DMS 273 treated with DMSO at 0.1 percent for 48 hours (cell line): Measurements from ENCODE around the gene NUCB1.
A peak's percentile ranks its signal among the peaks of the same experiment; 100 is the strongest.

Experiments
- DNase-seq: peaks from one replicate; lab custom pipeline; 2025; lab: John Stamatoyannopoulos, UW

The NUCB1 gene

DNA sequence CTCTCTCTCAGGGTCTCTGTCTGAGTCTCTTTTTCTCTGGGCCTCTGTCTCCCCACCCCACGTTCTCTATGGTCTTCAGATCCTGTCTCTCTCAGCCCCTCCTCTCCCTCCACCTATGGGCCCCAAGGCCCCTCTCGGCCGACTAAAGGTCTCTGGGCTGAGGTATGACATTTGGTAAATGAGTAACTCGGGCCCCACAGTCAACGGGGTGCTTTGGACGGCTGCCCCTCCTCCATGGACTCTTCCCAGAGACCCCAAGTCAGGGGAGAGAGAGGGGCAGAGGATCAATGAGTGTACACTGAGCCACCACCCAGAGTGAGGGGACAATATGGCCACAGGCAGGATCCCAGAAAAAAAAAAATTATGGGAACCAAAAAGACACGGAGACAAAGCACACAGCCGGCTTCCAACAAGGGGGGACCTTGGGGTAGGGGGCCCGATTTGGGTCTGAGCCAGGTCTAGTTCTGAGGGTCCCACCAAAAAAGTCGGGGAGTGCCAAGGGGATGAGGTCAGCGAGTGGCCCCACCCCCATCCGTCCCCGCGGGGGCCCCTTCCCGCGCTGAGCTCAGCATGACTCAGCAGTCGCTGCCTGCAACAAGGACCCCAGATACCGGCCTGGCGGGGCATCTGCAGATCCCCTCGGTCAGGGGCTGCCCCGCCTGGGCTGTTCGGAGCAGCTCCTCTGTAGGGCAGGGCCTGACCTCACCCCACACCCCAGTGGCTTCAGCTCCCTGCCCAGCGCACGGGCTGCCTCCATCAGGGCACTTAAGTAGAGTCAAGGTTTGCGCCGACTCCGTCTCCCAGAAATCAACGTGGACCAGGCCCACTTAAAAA lies 63.5 kb downstream of the NUCB1 start:
- no peak for DNase-seq

DNA sequence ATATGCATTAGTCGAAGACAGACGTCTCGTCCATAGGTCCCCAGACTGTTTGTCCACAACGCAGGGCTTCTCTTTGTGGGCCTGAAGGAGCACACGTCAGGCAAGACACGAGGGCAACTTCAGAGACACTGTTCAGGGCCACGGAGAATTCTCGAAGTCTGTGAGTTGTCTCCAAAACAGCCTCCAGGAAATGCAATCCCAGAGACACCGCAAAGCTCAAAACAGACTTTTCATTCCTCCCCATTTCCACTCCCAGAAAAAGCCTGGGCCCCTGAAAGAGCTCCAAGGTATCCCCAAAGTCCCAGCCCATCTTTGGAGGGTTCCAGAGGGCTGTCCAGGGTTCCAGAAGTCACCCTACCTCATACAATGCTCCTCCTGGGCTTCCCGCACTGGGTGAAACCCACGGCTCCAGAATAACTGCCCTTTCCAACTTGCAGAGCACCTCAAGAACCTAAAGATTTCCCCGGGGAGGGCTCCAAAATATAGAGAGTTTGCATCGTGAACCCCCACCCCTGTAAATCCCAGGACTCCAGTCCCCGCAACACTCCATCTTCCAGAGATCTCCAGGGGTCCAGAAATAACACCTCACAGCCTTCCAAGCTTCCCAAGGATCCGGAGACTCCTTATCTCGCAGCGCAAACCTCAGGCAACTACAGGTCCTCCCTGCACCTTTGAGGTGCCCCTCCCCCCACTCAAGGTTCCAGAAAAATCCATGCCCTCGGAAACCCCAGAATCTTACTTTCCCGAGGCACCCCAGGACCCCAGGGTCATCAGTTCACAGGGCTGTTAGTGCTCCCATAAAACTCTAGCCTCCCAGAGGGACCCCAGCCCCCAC lies 64.3 kb downstream of the NUCB1 start:
- no peak for DNase-seq

GRCh38 chr19:48965040-48965805 lies 65.1 kb downstream of the NUCB1 start, which contains the start of gene FTL:
Gene FTL (plus strand): TSS chr19:48965309. CDS start chr19:48965508, 199 bp downstream.
- peak; percentile 78 for DNase-seq

GRCh38 chr19:48965806-48966540 lies 65.9 kb downstream of the NUCB1 start:
- DNase-seq: peak; percentile 67

GRCh38 chr19:48966541-48967345 lies 66.6 kb downstream of the NUCB1 start:
- DNase-seq: no peak

DNA sequence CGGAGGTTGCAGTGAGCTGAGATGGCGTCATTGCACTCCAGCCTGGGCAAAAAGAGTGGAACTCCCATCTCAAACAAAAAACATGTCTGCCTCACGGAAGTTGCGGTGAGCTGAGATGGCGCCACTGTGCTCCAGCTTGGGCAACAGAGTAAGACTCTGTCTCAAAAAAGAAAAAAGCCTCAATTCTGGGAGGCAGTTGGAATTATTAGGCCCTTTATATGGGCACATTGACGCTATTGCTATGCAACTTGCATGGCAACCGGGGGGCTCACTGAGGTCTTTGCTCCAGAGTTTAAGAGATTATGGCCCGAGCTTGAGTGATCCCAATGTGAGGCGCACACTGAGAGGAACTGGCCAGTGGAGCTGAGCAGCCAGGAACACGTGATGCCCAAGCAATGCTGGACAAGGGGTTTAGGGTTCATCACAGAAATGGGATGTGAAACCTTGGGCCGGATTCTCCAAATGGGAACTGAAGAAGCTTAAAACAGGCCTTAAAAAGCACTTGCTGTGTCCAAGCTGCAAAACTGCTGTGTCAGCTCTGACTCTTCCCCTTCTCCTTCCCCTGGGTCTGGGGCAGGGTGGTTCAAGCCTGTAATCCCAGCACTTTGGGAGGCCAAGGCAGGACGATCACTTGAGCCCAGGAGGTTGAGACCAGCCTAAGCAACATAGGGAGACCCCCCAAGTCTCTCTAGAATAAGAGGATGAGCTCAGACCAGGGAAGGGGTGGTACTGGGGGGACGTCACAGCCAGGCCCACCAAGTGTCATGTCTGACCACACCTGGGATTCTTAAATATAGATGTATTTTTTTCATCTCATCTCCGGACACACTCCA lies 67.5 kb downstream of the NUCB1 start:
- DNase-seq: no peak

DNA sequence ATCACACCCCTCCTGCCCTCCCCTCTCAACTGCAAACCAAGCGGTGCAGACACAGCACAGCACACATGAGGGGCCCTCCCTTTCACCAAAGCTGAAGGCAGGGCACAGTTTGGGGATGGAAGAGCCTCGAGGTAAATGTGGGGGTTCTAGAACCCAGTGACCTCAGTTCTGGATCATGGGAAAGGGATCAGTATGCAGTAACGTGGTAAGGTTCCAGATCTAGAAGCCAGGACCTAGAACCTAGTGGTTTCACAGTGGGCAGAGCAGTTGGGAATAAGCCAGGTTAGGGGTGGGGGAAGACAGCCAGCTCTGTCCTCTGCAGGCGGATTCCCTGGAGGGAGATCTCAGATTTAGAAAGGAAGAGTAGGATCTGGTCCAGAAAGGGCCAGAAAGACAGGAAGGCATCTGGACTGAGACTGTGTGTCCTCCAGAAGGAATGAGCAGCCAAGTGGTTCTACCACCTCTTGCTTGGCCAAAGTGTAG lies 68.1 kb downstream of the NUCB1 start:
- no peak for DNase-seq

GRCh38 chr19:48968813-48969218 lies 68.7 kb downstream of the NUCB1 start:
- DNase-seq: no peak

DNA sequence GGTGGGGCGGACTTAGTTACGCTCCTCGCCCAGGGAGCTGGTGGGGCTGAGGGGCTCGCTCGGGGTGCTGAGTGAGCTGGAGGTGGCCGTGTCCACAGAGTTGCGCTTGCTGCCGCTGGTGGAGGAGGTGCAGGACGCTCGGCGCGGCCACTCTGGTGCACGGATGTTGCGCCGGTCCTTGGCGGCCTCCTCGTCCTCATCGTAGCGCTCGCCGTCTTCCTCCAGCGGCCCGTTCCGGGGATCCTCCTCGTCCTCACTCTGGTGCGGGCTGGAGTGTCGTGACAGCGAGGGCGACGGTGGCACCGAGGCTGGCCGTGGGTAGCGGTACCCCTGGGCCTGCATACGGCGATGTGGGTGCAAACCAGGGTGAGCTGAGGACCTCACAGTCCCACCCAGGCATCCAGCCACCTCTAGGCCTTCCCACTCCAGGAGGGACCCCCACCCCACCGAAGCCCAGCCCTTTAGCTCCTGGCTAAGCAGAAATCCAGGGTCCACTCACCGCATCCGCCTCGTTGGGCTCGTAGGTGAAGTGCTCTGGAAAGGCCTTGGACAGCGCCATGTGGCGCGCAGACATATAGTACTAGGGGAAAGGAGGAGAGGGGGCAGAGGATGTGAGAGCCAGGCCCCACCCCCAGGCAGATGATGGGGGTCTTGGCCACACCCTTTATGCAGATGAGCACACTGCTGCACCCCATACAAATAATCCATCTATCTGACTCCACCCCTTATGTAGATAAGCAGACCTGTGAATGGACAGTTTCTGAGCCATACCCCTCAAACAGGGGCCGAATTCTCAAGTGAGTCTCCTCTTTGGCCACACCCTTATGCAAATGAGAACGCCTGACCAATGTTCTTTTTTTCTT lies 69.4 kb downstream of the NUCB1 start:
- no peak for DNase-seq

- no peak for DNase-seq
These were observed 70.1 kb downstream of the NUCB1 start for GRCh38 chr19:48970139-48970766.

- DNase-seq: no peak
These were observed 70.8 kb downstream of the NUCB1 start for GRCh38 chr19:48970923-48971395.
